WTC11 (cell line): Measurements from ENCODE around the gene IFNGR1. TPM values are rescaled to one million over a fixed set of nuclear protein-coding genes. Genes with fewer than 3 reads are reported as not detected.

Source experiments
- ATAC-seq: fragments of 200-7000 bp; cut with Tn5 transposase; 2 replicates; pipeline ENCODE4 v1.10.0; 2021; ENCODE audit warnings: mild to moderate bottlenecking, moderate library complexity
- CTCF ChIA-PET: fragments of 300-600 bp; sonication (Branson Sonifier 250); formaldehyde crosslinking; loops from one replicate; lab custom pipeline; 2021; ENCODE audit warnings: antibody characterized with exemption; lab: Charles Lee
- POLR2A ChIA-PET: fragments of 350-600 bp; sonication (Branson Sonifier 250); formaldehyde crosslinking; loops from one replicate; lab custom pipeline; 2021; ENCODE audit warnings: antibody characterized with exemption; lab: Charles Lee
- DNase-seq: peaks from one replicate; pipeline ENCODE4 v3.0.0; 2021; ENCODE audit warnings: low spot score
- H3K27ac Mint-ChIP-seq: 2 replicates; pipeline ENCODE4 v1.8.0; 2021; ENCODE audit warnings: mixed read lengths
- H3K27me3 Mint-ChIP-seq: 2 replicates; pipeline ENCODE4 v1.8.0; 2021; ENCODE audit warnings: low read depth, mild to moderate bottlenecking, moderate library complexity, mixed read lengths
- H3K36me3 Mint-ChIP-seq: 2 replicates; pipeline ENCODE4 v1.8.0; 2021; ENCODE audit warnings: mixed read lengths
- H3K4me1 Mint-ChIP-seq: 2 replicates; pipeline ENCODE4 v1.8.0; 2022; ENCODE audit warnings: mixed read lengths
- H3K4me3 Mint-ChIP-seq: 2 replicates; pipeline ENCODE4 v1.8.0; 2021; ENCODE audit warnings: mild to moderate bottlenecking, moderate library complexity, mixed read lengths
- H3K9me3 Mint-ChIP-seq: 2 replicates; pipeline ENCODE4 v1.8.0; 2021; ENCODE audit warnings: mixed read lengths
- CREB1 ChIP-seq: sonication (generic); formaldehyde crosslinking; IDR thresholded peaks from 2 replicates; pipeline ENCODE4 v1.8.0; 2023; ENCODE audit warnings: mild to moderate bottlenecking, missing genetic modification reagents
- CREM ChIP-seq: sonication (generic); formaldehyde crosslinking; IDR thresholded peaks from 2 replicates; pipeline ENCODE4 v1.8.1; 2022; ENCODE audit warnings: mild to moderate bottlenecking, missing genetic modification reagents, moderate library complexity
- EMX1 ChIP-seq: fragments of 250-450 bp; sonication (Bioruptor Pico); IDR thresholded peaks from 2 replicates; pipeline ENCODE4 v1.8.0; 2021; ENCODE audit warnings: mild to moderate bottlenecking
- GRHL2 ChIP-seq: fragments of 250-450 bp; sonication (Bioruptor Pico); IDR thresholded peaks from 2 replicates; pipeline ENCODE4 v1.8.0; 2022; ENCODE audit warnings: mild to moderate bottlenecking, moderate library complexity; ENCODE audit not compliant: insufficient replicate concordance, severe bottlenecking
- GTF2I ChIP-seq: fragments of 250-450 bp; sonication (Bioruptor Pico); conservative IDR thresholded peaks from 2 replicates; pipeline ENCODE4 v1.4.0; 2021; ENCODE audit warnings: mild to moderate bottlenecking
- JAZF1 ChIP-seq: fragments of 250-450 bp; sonication (Bioruptor Pico); IDR thresholded peaks from 2 replicates; pipeline ENCODE4 v1.9.0; 2021; ENCODE audit warnings: moderate library complexity, mild to moderate bottlenecking, inconsistent platforms
- JUN ChIP-seq: sonication (generic); formaldehyde crosslinking; IDR thresholded peaks from 2 replicates; pipeline ENCODE4 v1.8.0; 2023; ENCODE audit warnings: mild to moderate bottlenecking, missing genetic modification reagents
- NFYB ChIP-seq: sonication (generic); formaldehyde crosslinking; conservative IDR thresholded peaks from 2 replicates; pipeline ENCODE4 v1.8.0; 2022; ENCODE audit warnings: low read depth, missing genetic modification reagents
- NR1H2 ChIP-seq: sonication (generic); formaldehyde crosslinking; IDR thresholded peaks from 2 replicates; pipeline ENCODE4 v1.9.0; 2021; ENCODE audit warnings: mild to moderate bottlenecking, moderate library complexity, missing genetic modification reagents
- RORB ChIP-seq: fragments of 250-450 bp; sonication (Bioruptor Pico); IDR thresholded peaks from 2 replicates; pipeline ENCODE4 v1.9.0; 2021; ENCODE audit warnings: mild to moderate bottlenecking
- SMAD3 ChIP-seq: sonication (generic); formaldehyde crosslinking; IDR thresholded peaks from 2 replicates; pipeline ENCODE4 v1.8.0; 2022; ENCODE audit warnings: missing genetic modification reagents, mild to moderate bottlenecking, borderline replicate concordance
- SOX15 ChIP-seq: fragments of 250-450 bp; sonication (Bioruptor Pico); IDR thresholded peaks from 2 replicates; pipeline ENCODE4 v1.9.0; 2021; ENCODE audit warnings: mild to moderate bottlenecking
- ZNF219 ChIP-seq: sonication (generic); formaldehyde crosslinking; IDR thresholded peaks from 2 replicates; pipeline ENCODE4 v1.8.0; 2023; ENCODE audit warnings: missing genetic modification reagents, mild to moderate bottlenecking, borderline replicate concordance
- ZNF416 ChIP-seq: fragments of 250-450 bp; sonication (Bioruptor Pico); IDR thresholded peaks from 2 replicates; pipeline ENCODE4 v1.9.0; 2021; ENCODE audit warnings: mild to moderate bottlenecking, inconsistent platforms
- ZNF671 ChIP-seq: fragments of 250-450 bp; sonication (Bioruptor Pico); IDR thresholded peaks from 2 replicates; pipeline ENCODE4 v1.8.0; 2021; ENCODE audit warnings: mild to moderate bottlenecking
- total RNA-seq: library from RNA; stranded (reverse); gene quantifications from 3 replicates; pipeline ENCODE4 v1.2.3, GENCODE V29; 2021
- TF ChIP-seq, protein P1 (sequence below): sonication (generic); formaldehyde crosslinking; IDR thresholded peaks from 2 replicates; pipeline ENCODE4 v1.8.1; 2022; ENCODE audit warnings: mild to moderate bottlenecking, missing genetic modification reagents, moderate library complexity, borderline replicate concordance
- TF ChIP-seq, protein P2 (sequence below): sonication (generic); formaldehyde crosslinking; IDR thresholded peaks from 2 replicates; pipeline ENCODE4 v1.8.0; 2023; ENCODE audit warnings: mild to moderate bottlenecking, missing genetic modification reagents
- TF ChIP-seq, protein P3 (sequence below): sonication (generic); formaldehyde crosslinking; IDR thresholded peaks from 2 replicates; pipeline ENCODE4 v1.8.0; 2023; ENCODE audit warnings: missing genetic modification reagents, mild to moderate bottlenecking, borderline replicate concordance

The IFNGR1 gene
- total RNA-seq, 1 experiment from 2014 or later, result 17.6 TPM

DNA sequence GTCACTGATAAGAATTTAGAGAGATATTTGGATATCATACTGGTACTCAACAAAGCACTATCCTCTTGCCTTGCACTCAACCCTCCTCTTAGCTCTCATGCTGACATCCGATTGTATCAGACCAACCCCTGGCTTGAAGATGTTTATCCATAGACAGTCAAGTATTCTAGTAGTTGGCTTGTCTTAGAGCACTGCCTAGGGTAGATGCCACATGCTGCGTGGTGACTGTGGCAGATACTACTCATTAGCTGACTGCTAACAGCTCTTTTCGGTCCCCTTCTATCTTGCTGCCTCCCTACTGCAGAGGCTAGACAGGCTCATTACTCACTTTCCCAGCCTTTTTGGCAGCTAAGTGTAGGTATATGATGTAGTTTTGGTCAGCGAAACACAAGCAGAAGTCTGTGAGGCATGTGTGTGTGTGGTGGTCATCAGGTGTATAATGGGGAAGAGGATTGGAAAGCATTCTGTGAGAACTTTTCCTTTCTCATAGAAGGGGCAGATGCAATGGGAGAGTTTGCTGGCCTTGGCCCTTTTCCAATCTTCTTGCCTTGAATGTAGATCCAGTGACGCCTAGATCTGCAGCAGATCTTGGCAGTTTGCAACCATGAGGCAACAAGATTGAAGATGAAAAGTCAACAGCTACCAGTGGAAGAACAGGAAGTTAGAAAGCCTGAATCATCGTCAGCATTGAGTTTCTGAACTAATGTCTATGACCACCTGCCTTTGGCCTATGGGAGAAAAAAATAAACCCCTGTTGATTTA lies 4.4 kb upstream of the IFNGR1 start:
- ChIA-PET POLR2A (no interaction called here), CTCF (no interaction called here)
- H3K9me3 Mint-ChIP-seq, result peaks cover 4% of the 10 kb centered on the region; the same call in 1 of the 2 replicates
- no peaks in the 10 kb centered on the region for H3K27me3 Mint-ChIP-seq
- no peak for ATAC-seq
- no peak for TF ChIP-seq SMAD3 (CRISPR knock-in tag)
- no peak for TF ChIP-seq RORB (CRISPR knock-in tag)
- no peak for TF ChIP-seq NR1H2 (CRISPR knock-in tag)
- TF ChIP-seq CREM (CRISPR knock-in tag), result no peak
- TF ChIP-seq EMX1 (CRISPR knock-in tag), result no peak
- TF ChIP-seq, protein P1, sequence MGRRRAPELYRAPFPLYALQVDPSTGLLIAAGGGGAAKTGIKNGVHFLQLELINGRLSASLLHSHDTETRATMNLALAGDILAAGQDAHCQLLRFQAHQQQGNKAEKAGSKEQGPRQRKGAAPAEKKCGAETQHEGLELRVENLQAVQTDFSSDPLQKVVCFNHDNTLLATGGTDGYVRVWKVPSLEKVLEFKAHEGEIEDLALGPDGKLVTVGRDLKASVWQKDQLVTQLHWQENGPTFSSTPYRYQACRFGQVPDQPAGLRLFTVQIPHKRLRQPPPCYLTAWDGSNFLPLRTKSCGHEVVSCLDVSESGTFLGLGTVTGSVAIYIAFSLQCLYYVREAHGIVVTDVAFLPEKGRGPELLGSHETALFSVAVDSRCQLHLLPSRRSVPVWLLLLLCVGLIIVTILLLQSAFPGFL (CRISPR knock-in tag), result no peak
- no peak for TF ChIP-seq NFYB (CRISPR knock-in tag)
- no peak for TF ChIP-seq ZNF416 (CRISPR knock-in tag)
- no peak for TF ChIP-seq JUN (CRISPR knock-in tag)
- no peak for TF ChIP-seq GTF2I (CRISPR knock-in tag)
- no peak for TF ChIP-seq SOX15 (CRISPR knock-in tag)
- TF ChIP-seq GRHL2 (CRISPR knock-in tag), result no peak
- TF ChIP-seq JAZF1 (CRISPR knock-in tag), result no peak
- TF ChIP-seq CREB1, result no peak
- TF ChIP-seq, protein P2, sequence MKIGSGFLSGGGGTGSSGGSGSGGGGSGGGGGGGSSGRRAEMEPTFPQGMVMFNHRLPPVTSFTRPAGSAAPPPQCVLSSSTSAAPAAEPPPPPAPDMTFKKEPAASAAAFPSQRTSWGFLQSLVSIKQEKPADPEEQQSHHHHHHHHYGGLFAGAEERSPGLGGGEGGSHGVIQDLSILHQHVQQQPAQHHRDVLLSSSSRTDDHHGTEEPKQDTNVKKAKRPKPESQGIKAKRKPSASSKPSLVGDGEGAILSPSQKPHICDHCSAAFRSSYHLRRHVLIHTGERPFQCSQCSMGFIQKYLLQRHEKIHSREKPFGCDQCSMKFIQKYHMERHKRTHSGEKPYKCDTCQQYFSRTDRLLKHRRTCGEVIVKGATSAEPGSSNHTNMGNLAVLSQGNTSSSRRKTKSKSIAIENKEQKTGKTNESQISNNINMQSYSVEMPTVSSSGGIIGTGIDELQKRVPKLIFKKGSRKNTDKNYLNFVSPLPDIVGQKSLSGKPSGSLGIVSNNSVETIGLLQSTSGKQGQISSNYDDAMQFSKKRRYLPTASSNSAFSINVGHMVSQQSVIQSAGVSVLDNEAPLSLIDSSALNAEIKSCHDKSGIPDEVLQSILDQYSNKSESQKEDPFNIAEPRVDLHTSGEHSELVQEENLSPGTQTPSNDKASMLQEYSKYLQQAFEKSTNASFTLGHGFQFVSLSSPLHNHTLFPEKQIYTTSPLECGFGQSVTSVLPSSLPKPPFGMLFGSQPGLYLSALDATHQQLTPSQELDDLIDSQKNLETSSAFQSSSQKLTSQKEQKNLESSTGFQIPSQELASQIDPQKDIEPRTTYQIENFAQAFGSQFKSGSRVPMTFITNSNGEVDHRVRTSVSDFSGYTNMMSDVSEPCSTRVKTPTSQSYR, result no peak
- TF ChIP-seq, protein P3, sequence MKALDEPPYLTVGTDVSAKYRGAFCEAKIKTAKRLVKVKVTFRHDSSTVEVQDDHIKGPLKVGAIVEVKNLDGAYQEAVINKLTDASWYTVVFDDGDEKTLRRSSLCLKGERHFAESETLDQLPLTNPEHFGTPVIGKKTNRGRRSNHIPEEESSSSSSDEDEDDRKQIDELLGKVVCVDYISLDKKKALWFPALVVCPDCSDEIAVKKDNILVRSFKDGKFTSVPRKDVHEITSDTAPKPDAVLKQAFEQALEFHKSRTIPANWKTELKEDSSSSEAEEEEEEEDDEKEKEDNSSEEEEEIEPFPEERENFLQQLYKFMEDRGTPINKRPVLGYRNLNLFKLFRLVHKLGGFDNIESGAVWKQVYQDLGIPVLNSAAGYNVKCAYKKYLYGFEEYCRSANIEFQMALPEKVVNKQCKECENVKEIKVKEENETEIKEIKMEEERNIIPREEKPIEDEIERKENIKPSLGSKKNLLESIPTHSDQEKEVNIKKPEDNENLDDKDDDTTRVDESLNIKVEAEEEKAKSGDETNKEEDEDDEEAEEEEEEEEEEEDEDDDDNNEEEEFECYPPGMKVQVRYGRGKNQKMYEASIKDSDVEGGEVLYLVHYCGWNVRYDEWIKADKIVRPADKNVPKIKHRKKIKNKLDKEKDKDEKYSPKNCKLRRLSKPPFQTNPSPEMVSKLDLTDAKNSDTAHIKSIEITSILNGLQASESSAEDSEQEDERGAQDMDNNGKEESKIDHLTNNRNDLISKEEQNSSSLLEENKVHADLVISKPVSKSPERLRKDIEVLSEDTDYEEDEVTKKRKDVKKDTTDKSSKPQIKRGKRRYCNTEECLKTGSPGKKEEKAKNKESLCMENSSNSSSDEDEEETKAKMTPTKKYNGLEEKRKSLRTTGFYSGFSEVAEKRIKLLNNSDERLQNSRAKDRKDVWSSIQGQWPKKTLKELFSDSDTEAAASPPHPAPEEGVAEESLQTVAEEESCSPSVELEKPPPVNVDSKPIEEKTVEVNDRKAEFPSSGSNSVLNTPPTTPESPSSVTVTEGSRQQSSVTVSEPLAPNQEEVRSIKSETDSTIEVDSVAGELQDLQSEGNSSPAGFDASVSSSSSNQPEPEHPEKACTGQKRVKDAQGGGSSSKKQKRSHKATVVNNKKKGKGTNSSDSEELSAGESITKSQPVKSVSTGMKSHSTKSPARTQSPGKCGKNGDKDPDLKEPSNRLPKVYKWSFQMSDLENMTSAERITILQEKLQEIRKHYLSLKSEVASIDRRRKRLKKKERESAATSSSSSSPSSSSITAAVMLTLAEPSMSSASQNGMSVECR (CRISPR knock-in tag), result no peak
- no peak for TF ChIP-seq ZNF671 (CRISPR knock-in tag)
- TF ChIP-seq, all 79 proteins: peak for 0
- no peak for DNase-seq
- no peaks in the 10 kb centered on the region for H3K36me3 Mint-ChIP-seq
- H3K4me1 Mint-ChIP-seq, result peaks cover 11% of the 10 kb centered on the region
- no peak overlapping the region for H3K27ac Mint-ChIP-seq
- H3K4me3 Mint-ChIP-seq, result no peak overlapping the region

DNA sequence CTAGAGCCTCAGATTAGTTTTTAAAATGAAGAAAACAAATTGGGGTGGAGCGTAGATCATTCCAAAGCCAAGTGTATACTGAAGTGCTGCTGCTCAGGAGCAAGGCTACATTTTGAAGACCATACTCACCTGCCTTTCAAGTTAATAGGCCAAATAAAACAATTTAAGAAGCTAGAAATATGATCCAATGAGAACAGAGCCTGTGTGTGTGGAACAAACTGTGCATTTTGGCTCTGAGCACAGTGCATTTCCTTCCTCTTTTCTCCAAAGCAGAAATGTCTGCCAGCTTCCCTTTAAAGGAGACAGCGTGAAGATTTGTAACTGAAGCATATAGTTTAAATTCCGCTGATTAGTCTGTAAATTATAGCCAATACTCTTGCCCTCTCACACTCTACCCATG lies 3.2 kb upstream of the IFNGR1 start:
- H3K4me3 Mint-ChIP-seq, result no peak overlapping the region
- ATAC-seq, result no peak
- H3K36me3 Mint-ChIP-seq, result no peaks in the 10 kb centered on the region
- ChIA-PET POLR2A (interaction anchor here (0.6 kb wide), 1 partner anchor 1011 kb away, joined by 3 read pairs; no protein-coding TSS in a partner anchor), CTCF (no interaction called here)
- no peak for DNase-seq
- no peak for TF ChIP-seq ZNF219
- H3K9me3 Mint-ChIP-seq, result peaks cover 4% of the 10 kb centered on the region; the same call in 1 of the 2 replicates
- peaks cover 21% of the 10 kb centered on the region for H3K4me1 Mint-ChIP-seq
- no peak overlapping the region for H3K27ac Mint-ChIP-seq
- no peaks in the 10 kb centered on the region for H3K27me3 Mint-ChIP-seq
